ENCODE data around the gene ILK. TPM values are rescaled to one million over a fixed set of nuclear protein-coding genes. Genes with fewer than 3 reads are reported as not detected.

ILK gene
- total RNA-seq, 1 experiment from 2014 or later: 73.5 TPM

GRCh38 chr11:6655020-6655789 lies 51.6 kb downstream of the ILK start:
- no peak overlapping the region for H3K9ac ChIP-seq (ENCODE audit: low read length)
- BruUV-seq (replicated peaks): no TSS peak
- no peaks in the 10 kb centered on the region for H3K9me2 ChIP-seq (ENCODE audit: insufficient read depth)
- H3K27me3 ChIP-seq (ENCODE audit: insufficient read depth, low read length): peaks cover 21% of the 10 kb centered on the region; the same call in 1 of the 2 replicates
- DNase-seq (ENCODE audit: low read depth, low spot score) (no peak), ATAC-seq (no peak)
- RAD21 ChIA-PET (ENCODE audit: low non-redundant PET in 1 of 2, low total read pairs in 2 of 2, uncharacterized antibody in 2 of 2, unreplicated experiment in 2 of 2): no interaction called here
- no peaks in the 10 kb centered on the region for H3K79me2 ChIP-seq (ENCODE audit: insufficient read depth, low read length)
- H3K4me3 ChIP-seq (replicated peaks in 1 of 2; ENCODE audit: low read depth in 1 of 2, low read length in 2 of 2): no peak overlapping the region
- CTCF ChIA-PET: no interaction called here
- H4K20me1 ChIP-seq (ENCODE audit: insufficient read depth): no peaks in the 10 kb centered on the region
- no peak overlapping the region for H2AFZ ChIP-seq (ENCODE audit: low read depth, low read length, poor library complexity, severe bottlenecking)
- no peak overlapping the region for H3K4me2 ChIP-seq (ENCODE audit: low read length)
- no peaks in the 10 kb centered on the region for H3K9me3 ChIP-seq (ENCODE audit: control insufficient read depth in 1 of 2, insufficient read depth in 1 of 2, low read depth in 1 of 2, low read length in 2 of 2)
- TF ChIP-seq FOSL1 (IDR thresholded peaks at IDR 0.05; ENCODE audit: low read depth) (no peak), JUND (IDR thresholded peaks at IDR 0.05) (no peak), ELF1 (IDR thresholded peaks at IDR 0.05; ENCODE audit: borderline replicate concordance, low read depth) (no peak), ZFX (IDR thresholded peaks at IDR 0.05) (no peak)
- POLR2A ChIA-PET: no interaction called here
- intact Hi-C loops (cut with micrococcal nuclease): no loop called here
- H3K4me1 ChIP-seq (ENCODE audit: control insufficient read depth in 1 of 2, insufficient read depth in 2 of 2, low read length in 2 of 2): peaks cover 0 to 7% of the 10 kb centered on the region in 2 experiments; a peak in 2 of 4 replicates
- H3K36me3 ChIP-seq (ENCODE audit: control insufficient read depth in 1 of 2, insufficient read depth in 2 of 2, low read length in 2 of 2): no peaks in the 10 kb centered on the region
- H3K27ac ChIP-seq (ENCODE audit: low read depth, low read length): no peak overlapping the region

GRCh38 chr11:6655790-6656583 lies 52.4 kb downstream of the ILK start, which contains the start of gene DCHS1:
TSS of gene DCHS1 (minus strand) at chr11:6655809. CDS start at chr11:6641613, 14,196 bp downstream.
- no peaks in the 10 kb centered on the region for H3K9me3 ChIP-seq (ENCODE audit: control insufficient read depth in 1 of 2, insufficient read depth in 1 of 2, low read depth in 1 of 2, low read length in 2 of 2)
- peaks cover 14% of the 10 kb centered on the region; the same call in 1 of the 2 replicates for H3K27me3 ChIP-seq (ENCODE audit: insufficient read depth, low read length)
- ATAC-seq (no peak), DNase-seq (ENCODE audit: low read depth, low spot score) (no peak)
- no peak within 1 kb of the TSS for H3K27ac ChIP-seq (ENCODE audit: low read depth, low read length)
- ChIA-PET POLR2A (no interaction called here), RAD21 (ENCODE audit: low non-redundant PET in 1 of 2, low total read pairs in 2 of 2, uncharacterized antibody in 2 of 2, unreplicated experiment in 2 of 2) (no interaction called here), CTCF (interaction anchor here (1.3 kb wide), 1 partner anchor 125 kb away, joined by 3 read pairs; no protein-coding TSS in a partner anchor)
- no peaks in the 10 kb centered on the region for H4K20me1 ChIP-seq (ENCODE audit: insufficient read depth)
- no peaks in the 10 kb centered on the region for H3K36me3 ChIP-seq (ENCODE audit: control insufficient read depth in 1 of 2, insufficient read depth in 2 of 2, low read length in 2 of 2)
- no peak within 1 kb of the TSS for H3K4me3 ChIP-seq (replicated peaks in 1 of 2; ENCODE audit: low read depth in 1 of 2, low read length in 2 of 2)
- H3K9ac ChIP-seq (ENCODE audit: low read length): no peak within 1 kb of the TSS
- no peak for TF ChIP-seq ZFX (IDR thresholded peaks at IDR 0.05)
- no peak for TF ChIP-seq YY1 (IDR thresholded peaks at IDR 0.05; ENCODE audit: extremely low read depth, insufficient replicate concordance, low read depth, low read length)
- TF ChIP-seq POLR2AphosphoS5 (IDR thresholded peaks at IDR 0.05; ENCODE audit: low read depth, low read length): no peak
- no peak for TF ChIP-seq MAX (IDR thresholded peaks at IDR 0.05)
- no peak for TF ChIP-seq TCF7L2 (IDR thresholded peaks at IDR 0.05; ENCODE audit: borderline replicate concordance, extremely low read depth, insufficient read depth, insufficient read length)
- TF ChIP-seq CBX3 (IDR thresholded peaks at IDR 0.05; ENCODE audit: low read depth): no peak
- no peak for TF ChIP-seq RAD21 (IDR thresholded peaks at IDR 0.05; ENCODE audit: low read depth)
- TF ChIP-seq FOSL1 (IDR thresholded peaks at IDR 0.05; ENCODE audit: low read depth): no peak
- no peak for TF ChIP-seq ZBTB33 (IDR thresholded peaks at IDR 0.05; ENCODE audit: extremely low read depth, insufficient replicate concordance, low read length)
- TF ChIP-seq EZH2phosphoT487 (IDR thresholded peaks at IDR 0.05; ENCODE audit: borderline replicate concordance): no peak
- TF ChIP-seq ATF3 (IDR thresholded peaks at IDR 0.05): no peak
- intact Hi-C loops (cut with micrococcal nuclease): no loop called here
- no peaks in the 10 kb centered on the region for H3K9me2 ChIP-seq (ENCODE audit: insufficient read depth)
- H3K79me2 ChIP-seq (ENCODE audit: insufficient read depth, low read length): no peaks in the 10 kb centered on the region
- H3K4me2 ChIP-seq (ENCODE audit: low read length): no peak within 1 kb of the TSS
- H2AFZ ChIP-seq (ENCODE audit: low read depth, low read length, poor library complexity, severe bottlenecking): no peak within 1 kb of the TSS
- peaks cover 0 to 2% of the 10 kb centered on the region in 2 experiments; a peak in 2 of 4 replicates for H3K4me1 ChIP-seq (ENCODE audit: control insufficient read depth in 1 of 2, insufficient read depth in 2 of 2, low read length in 2 of 2)
- no TSS peak for BruUV-seq (replicated peaks)

Data from HCT116 (cell line).